ENCODE measurements around the gene NAB1. TPM values are rescaled to one million over a fixed set of nuclear protein-coding genes. Genes with fewer than 3 reads are reported as not detected.
A peak's percentile ranks its signal among the peaks of the same experiment; 100 is the strongest.
"Not testable (repeated sequence)": the region's sequence is repeated elsewhere in the genome, so short reads cannot be mapped to it uniquely, and the experiment has no call there.

Gene NAB1
- total RNA-seq, 1 experiment from 2014 or later = 52.1 TPM

GRCh38 chr2:190707726-190708125, 58.8 kb downstream of the NAB1 start:
- Mint-ChIP-seq H3K4me3 (ENCODE audit: low read depth, unreplicated experiment) (no peak overlapping the region), H3K27ac (ENCODE audit: unreplicated experiment) (no peak overlapping the region), H3K4me1 (ENCODE audit: low read depth, unreplicated experiment) (no peaks in the 10 kb centered on the region), H3K27me3 (ENCODE audit: unreplicated experiment) (no peaks in the 10 kb centered on the region), H3K9me3 (ENCODE audit: low read depth, unreplicated experiment) (peaks cover 3% of the 10 kb centered on the region), H3K36me3 (ENCODE audit: insufficient read depth, unreplicated experiment) (peaks cover 7% of the 10 kb centered on the region)
- CTCF ChIA-PET = no interaction called here
- DNase-seq = no peak
- BruUV-seq (replicated peaks) = no TSS peak
- intact Hi-C loops (cut with micrococcal nuclease; ENCODE audit: unreplicated experiment) = no loop called here
- no peak for TF ChIP-seq CTCF (IDR thresholded peaks at IDR 0.05; ENCODE audit: unreplicated experiment)

GRCh38 chr2:190708650-190709049, 59.8 kb downstream of the NAB1 start:
- BruUV-seq (replicated peaks); H3K4me3 Mint-ChIP-seq (ENCODE audit: low read depth, unreplicated experiment); CTCF ChIA-PET; DNase-seq; H3K4me1 Mint-ChIP-seq (ENCODE audit: low read depth, unreplicated experiment); H3K36me3 Mint-ChIP-seq (ENCODE audit: insufficient read depth, unreplicated experiment); H3K27me3 Mint-ChIP-seq (ENCODE audit: unreplicated experiment); H3K9me3 Mint-ChIP-seq (ENCODE audit: low read depth, unreplicated experiment); H3K27ac Mint-ChIP-seq (ENCODE audit: unreplicated experiment); intact Hi-C loops (cut with micrococcal nuclease; ENCODE audit: unreplicated experiment): not testable (repeated sequence)

- H3K27ac Mint-ChIP-seq (ENCODE audit: unreplicated experiment) = no peak overlapping the region
- peaks cover 7% of the 10 kb centered on the region for H3K36me3 Mint-ChIP-seq (ENCODE audit: insufficient read depth, unreplicated experiment)
- DNase-seq = no peak
- H3K9me3 Mint-ChIP-seq (ENCODE audit: low read depth, unreplicated experiment) = peaks cover 3% of the 10 kb centered on the region
- no TSS peak for BruUV-seq (replicated peaks)
- CTCF ChIA-PET = no interaction called here
- no peak overlapping the region for H3K4me3 Mint-ChIP-seq (ENCODE audit: low read depth, unreplicated experiment)
- TF ChIP-seq CTCF (IDR thresholded peaks at IDR 0.05; ENCODE audit: unreplicated experiment) = no peak
- intact Hi-C loops (cut with micrococcal nuclease; ENCODE audit: unreplicated experiment) = no loop called here
- peaks cover 7% of the 10 kb centered on the region for H3K4me1 Mint-ChIP-seq (ENCODE audit: low read depth, unreplicated experiment)
- H3K27me3 Mint-ChIP-seq (ENCODE audit: unreplicated experiment) = no peaks in the 10 kb centered on the region
These were observed 62.2 kb downstream of the NAB1 start for GRCh38 chr2:190711069-190711468.

- no peak overlapping the region for H3K27ac Mint-ChIP-seq (ENCODE audit: unreplicated experiment)
- no peaks in the 10 kb centered on the region for H3K27me3 Mint-ChIP-seq (ENCODE audit: unreplicated experiment)
- CTCF ChIA-PET = no interaction called here
- no TSS peak for BruUV-seq (replicated peaks)
- no peak for DNase-seq
- H3K9me3 Mint-ChIP-seq (ENCODE audit: low read depth, unreplicated experiment) = peaks cover under 1% of the 10 kb centered on the region
- peaks cover 26% of the 10 kb centered on the region for H3K4me1 Mint-ChIP-seq (ENCODE audit: low read depth, unreplicated experiment)
- intact Hi-C loops (cut with micrococcal nuclease; ENCODE audit: unreplicated experiment) = no loop called here
- no peak overlapping the region for H3K4me3 Mint-ChIP-seq (ENCODE audit: low read depth, unreplicated experiment)
- TF ChIP-seq CTCF (IDR thresholded peaks at IDR 0.05; ENCODE audit: unreplicated experiment) = no peak
- H3K36me3 Mint-ChIP-seq (ENCODE audit: insufficient read depth, unreplicated experiment) = no peaks in the 10 kb centered on the region
These were observed 64.6 kb downstream of the NAB1 start for GRCh38 chr2:190713471-190713870.

- no peak for TF ChIP-seq CTCF (IDR thresholded peaks at IDR 0.05; ENCODE audit: unreplicated experiment)
- CTCF ChIA-PET = no interaction called here
- no peak overlapping the region for H3K27ac Mint-ChIP-seq (ENCODE audit: unreplicated experiment)
- H3K4me3 Mint-ChIP-seq (ENCODE audit: low read depth, unreplicated experiment) = no peak overlapping the region
- peaks cover 41% of the 10 kb centered on the region for H3K4me1 Mint-ChIP-seq (ENCODE audit: low read depth, unreplicated experiment)
- intact Hi-C loops (cut with micrococcal nuclease; ENCODE audit: unreplicated experiment) = no loop called here
- no peaks in the 10 kb centered on the region for H3K9me3 Mint-ChIP-seq (ENCODE audit: low read depth, unreplicated experiment)
- no peaks in the 10 kb centered on the region for H3K36me3 Mint-ChIP-seq (ENCODE audit: insufficient read depth, unreplicated experiment)
- peak; percentile 10 for DNase-seq
- H3K27me3 Mint-ChIP-seq (ENCODE audit: unreplicated experiment) = no peaks in the 10 kb centered on the region
- no TSS peak for BruUV-seq (replicated peaks)
These were observed 66.1 kb downstream of the NAB1 start for GRCh38 chr2:190714958-190715357.
